ENCODE results near the gene SNX9.

GRCh38 chr6:157880534-157880933 is 57.5 kb downstream of the SNX9 start:
- TF ChIP-seq EP300 (IDR thresholded peaks at IDR 0.05; ENCODE audit: low read depth) (no peak), CTCF (IDR thresholded peaks at IDR 0.05) (no peak)

Data from transverse colon (tissue), 3 donors.